Stimulated activated CD4-positive, alpha-beta T cell treated with anti-CD3 and anti-CD28 coated beads, Interleukin-15, amount 100 ng/mL, for 24 hours (primary cell): ENCODE measurements around the gene LDLRAD4.

Experiments
- DNase-seq: peaks from one replicate; pipeline ENCODE4 v3.0.0-alpha.2; 2020

LDLRAD4 gene

DNA sequence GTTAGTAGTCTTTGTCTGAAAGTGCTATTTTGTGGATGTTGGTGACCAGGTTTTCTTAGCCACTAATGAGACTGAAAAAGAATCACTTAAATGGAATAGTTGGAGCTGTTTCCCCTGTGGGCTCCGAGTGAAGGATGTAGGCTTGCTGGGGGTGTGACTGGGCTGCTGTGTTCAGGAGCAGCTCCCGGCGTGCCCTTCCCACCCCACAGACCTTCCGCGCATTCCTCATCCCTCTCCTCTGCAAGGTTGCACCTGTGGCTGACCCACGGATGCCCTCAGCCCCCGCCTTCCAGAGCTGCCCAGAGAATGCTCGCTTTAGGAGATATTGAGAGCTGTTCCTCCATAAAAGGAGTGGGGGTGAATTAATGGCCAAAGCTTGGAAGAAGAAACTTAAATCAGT is 174.3 kb downstream of the LDLRAD4 start:
- DNase-seq = no peak

DNA sequence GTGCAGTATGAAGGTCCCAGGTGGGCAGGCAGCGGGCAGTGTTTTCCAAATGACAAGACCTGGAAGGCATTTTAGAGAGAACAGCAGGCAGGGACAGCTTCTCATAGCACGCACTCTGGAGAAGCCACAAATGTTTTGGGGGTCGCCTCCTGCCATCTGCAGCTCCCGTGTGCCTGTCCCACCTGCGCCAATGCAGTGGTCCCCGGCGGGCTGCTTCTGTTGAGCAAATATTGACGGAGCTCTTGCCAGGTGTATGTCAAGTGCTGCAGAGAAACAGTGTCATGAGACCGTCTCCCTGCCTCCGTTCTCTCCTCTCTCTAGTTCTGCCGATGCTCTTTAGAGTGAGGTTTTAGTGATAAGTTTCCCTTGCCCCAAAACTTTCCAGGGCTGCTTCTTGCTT is 174.8 kb downstream of the LDLRAD4 start:
- no peak for DNase-seq

DNA sequence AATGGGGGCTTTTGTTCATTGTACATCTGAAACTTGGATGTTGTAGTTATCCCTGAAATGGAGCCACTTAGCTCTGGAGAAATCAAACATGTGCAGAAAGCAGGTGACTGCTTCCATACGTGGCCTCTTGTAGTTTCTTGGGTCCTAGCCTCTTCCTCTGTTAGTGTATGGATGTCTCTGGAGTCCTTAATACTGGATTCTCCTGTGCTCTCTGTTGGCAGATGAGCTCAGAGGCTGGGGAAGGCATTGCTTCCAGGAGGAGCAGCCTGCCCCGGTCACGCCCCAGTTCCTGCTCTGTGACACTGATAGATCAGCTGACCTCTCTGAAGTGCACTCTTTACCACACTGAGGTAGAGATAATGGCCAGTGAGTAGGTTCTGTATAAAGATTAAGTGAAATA is 176.2 kb downstream of the LDLRAD4 start:
- no peak for DNase-seq

DNA sequence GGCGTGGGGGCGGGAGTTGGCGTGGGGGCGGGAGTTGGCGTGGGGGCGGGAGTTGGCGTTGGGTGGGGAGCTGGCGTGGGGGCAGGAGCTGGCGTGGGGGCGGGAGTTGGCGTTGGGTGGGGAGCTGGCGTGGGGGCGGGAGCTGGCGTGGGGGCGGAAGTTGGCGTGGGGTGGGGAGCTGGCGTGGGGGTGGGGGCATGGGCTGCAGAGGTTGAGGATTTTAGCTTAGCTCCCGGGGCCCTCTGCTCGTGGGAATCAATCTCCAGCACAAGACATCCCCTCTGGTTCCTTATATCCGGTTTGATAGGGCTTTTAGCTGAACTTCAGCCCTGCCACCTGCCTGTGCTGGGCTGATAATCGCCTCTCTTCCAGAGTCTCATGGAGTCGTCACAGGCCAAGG is 177.0 kb downstream of the LDLRAD4 start:
- DNase-seq = no peak

DNA sequence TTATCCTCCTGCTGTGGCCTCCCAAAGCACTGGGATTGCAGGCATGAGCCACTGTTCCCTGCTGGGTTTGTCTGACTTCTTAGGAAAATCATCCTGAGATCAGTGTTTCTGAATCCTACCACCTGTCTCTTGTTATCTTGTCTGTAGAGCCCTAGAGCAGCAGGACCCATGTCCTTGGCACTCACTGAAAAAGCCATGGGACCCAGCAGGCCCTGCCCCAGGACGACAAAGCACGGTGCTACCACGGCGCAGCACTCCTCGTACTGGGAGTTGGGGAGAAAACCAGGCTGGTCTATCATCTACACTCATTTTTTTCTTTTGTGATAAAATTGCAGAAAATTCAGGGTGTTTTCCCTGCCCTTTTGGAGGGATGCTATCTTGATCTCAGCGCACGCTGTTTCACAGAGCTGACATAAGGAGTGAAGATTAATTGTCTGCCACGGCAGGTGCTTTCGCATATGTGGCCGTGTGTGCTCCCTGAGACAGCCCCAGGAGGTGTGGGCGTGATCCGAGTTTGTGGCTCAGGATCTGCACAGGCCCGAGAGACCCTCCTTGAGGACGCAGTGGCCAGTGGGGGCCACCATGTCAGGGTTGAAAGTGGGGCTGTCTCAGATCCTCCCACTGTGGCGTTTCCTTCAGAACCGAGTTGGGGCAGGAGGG is 179.1 kb downstream of the LDLRAD4 start:
- DNase-seq = no peak

DNA sequence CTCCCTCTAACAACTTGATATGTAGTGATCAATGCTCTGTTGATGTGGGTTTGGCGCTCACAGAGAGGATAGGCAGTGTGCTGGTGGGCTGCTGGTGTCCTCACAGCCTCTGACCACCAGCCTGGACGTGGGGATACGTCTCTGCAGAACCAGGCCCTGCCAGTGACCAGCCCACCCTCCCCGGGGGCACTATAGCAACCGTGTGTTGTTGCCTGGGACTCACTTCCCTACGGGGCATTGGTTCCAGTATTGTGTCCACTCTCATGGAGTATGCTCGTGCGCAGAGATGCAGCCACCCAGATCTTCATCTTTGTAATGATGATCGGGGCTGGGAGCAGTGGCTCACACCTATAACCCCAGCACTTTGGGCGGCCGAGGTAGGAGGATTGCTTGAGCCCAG is 180.1 kb downstream of the LDLRAD4 start:
- no peak for DNase-seq

DNA sequence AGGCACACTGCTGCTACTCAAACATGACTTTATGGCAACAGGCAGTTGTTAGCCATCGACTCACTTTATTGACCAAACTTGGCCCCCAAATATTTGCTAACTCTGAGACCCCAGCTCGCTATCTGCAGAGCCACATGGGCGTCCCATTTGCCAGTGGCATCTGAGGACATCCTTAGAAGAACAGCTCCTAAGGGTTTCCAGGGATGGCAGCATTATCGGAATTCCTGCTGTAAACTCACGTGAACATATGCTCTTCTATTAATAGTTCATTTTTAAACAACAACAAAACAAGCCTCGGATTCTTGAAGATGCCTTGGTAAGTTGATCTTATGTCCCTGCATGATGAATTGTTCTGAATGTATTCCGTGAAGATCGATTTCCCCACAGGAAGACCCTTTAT is 181.0 kb downstream of the LDLRAD4 start:
- DNase-seq = no peak

DNA sequence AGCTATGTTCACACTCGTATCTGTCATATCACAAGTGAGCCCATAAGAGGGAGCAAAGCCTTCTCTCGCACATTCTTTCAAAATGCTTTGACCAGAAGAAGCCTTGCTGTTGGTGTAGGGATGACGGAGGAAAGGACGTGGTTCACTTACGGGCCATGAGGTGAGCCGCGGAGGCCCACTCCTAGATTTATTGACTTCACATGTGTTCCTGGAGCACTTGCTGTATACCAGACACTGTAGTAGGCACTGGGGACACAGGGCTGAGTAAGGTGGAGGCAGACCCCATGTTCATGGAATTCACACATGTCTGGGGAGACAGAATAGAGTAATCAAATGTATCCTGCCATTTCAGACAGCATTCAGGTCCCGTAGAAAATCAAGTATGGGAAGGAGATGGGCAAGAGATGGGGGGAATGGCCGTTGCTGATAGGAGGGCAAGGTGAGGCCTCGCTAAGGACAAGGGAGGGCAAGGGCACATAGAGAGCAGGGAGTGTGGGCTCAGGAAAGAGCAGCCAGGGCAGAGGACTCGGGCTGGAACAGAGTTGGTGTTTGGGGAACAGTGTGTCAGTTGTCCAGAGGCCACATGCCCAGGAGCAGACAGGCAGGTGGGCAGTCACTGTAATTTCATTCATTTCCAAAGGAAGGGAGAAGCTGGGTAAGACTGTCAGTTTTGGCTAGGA is 182.2 kb downstream of the LDLRAD4 start:
- no peak for DNase-seq

DNA sequence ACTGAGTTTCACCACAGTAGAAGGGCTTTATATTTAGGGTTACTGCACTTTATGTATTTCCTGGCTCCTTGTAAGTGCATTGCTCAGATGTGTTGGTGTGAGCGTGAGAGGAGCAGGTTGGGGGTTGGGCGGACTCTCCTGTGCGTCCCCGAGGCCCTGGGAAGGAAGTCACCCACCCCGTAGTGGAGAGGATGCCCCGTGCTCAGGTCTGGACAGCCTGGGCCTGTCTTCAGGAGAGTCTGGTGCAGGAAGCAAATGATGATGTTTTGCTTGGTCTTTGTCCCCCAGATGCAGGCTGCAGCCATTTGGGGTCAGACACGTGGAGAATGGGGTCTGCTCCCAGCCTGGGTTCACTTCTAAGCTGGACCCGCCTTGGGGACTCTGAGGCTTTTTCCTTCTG is 182.8 kb downstream of the LDLRAD4 start:
- DNase-seq = no peak

DNA sequence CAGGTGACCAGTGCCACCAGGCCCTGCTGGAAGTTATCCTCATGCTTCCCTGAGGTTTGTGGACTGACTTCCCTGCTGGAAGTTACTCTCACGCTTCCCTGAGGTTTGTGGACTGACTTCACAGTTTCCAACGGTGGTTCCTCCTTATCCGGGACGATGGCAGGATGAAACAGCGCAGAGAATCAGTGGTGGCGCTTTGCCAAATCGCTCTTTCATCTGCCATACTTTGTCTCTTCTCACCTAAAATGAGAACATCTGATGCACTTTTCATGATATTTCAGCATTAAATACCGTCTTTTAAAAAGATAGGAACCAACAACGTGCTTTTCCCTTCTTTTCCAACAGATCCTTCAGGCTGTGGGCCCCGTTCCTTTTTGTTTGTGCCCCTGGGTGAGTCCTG is 183.3 kb downstream of the LDLRAD4 start:
- DNase-seq = no peak

DNA sequence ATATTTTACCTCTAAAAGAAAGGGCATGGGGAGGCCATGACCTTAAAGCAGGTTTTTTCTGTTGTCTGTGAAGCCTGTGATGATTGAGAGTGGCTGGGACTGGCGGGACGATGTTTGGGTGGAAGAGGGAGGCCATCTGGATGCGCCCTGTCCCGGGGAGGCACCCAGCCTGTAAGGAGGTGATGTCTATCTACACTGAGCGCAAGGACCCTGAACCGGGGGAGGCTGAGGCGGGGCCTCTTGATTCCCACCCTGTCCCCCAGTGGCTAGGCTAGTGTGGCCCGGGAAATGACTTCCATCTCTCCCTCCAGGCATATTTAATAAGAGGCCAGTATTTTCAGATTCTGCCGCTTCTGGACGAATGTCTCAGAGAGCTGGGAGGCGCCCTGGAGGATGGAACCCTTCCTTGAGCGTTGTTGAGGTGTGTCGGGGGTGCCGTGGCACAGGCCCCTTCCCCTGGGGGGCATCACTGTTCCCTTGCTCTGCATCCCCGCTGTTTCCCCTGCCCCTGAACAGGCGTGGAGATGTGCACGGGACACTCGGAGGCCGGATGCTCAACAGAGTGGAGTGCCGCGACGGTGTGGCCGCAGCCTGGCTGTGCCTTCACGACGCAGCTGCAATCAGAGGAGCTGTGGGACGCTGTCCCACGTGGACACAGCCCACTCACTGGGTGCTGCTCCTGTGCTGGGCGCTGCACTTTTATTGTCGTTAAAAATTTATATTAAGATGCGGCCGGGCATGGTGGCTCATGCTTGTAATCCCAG is 185.4 kb downstream of the LDLRAD4 start:
- DNase-seq = no peak

DNA sequence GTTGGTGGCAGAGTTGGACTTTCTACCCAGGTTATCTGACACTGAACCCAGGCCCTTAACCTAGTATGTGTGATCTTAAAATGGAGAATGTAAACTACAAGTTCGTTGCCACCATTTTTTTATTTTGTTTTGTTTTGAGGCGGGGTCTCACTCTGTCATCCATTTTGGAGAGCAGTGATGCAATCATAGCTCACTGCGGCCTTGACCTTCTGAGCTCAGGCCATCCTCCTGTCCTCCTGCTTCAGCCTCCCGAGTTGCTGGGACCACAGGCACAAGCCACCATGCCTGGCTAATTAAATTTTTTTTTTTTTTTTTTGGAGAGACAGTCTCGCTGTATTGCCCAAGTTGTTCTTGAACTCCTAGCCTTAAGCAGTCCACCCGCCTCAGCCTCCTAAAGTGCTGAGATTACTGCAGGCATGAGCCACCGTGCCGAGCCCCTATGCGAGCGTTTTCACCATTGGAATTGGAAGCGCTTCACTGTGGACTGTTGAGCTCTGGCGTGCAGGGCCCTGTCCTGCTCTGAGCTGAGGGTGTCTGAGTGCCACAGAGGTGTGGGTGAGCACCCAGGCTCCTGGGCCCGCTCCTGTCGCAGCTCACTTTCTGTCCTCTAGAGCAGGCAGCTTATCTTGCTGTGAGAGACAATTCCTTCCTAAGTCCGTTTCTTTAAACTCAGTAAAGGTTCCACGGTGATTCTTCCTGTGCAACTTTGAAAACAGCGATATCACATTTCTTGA is 186.9 kb downstream of the LDLRAD4 start:
- DNase-seq = no peak

DNA sequence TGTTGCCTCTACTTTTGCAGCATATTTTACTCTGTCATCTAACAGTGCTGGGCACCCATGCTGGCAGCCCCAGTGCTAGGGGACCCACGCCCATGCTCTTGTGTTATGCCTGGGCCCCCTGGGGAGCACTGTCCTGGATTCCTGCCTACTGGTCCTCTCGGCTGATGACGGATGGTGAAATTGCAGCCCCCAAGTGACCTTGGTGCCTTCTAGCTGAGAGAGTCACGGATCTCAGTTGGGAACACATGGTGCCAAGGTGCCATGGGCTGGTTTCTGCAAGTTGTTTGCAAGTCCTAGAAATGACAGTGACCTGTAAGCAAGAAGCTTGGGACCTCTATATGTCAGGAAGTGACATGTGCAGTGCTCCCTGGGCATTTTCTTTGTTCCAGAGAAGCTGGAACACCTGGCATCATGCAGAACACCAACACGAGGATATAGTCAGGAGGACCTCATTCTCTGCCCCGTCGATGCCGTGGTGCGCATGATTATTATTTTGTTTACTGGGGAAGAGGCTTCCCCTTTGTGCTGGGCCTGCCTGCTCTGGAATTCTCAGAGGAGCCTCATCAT is 187.6 kb downstream of the LDLRAD4 start:
- DNase-seq = no peak

DNA sequence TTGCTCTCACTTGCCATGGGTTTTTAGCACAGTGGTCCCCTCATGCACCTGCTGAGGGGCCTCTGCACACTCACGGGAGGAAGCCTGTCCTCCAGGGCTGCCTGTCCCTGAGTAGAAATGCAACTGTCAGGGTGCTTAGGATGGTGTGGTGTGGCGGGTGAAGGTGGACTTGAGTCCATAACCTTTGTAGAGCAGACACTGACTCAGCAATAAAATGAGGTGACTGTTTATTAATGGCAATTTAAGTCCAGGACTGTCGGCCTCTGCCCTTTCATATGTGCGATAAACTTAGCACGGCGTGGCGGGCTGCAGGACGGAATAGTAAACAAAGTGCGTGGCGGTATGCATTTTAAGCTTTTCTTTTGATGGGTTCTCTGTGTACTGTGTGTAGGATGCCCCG is 188.2 kb downstream of the LDLRAD4 start:
- no peak for DNase-seq

DNA sequence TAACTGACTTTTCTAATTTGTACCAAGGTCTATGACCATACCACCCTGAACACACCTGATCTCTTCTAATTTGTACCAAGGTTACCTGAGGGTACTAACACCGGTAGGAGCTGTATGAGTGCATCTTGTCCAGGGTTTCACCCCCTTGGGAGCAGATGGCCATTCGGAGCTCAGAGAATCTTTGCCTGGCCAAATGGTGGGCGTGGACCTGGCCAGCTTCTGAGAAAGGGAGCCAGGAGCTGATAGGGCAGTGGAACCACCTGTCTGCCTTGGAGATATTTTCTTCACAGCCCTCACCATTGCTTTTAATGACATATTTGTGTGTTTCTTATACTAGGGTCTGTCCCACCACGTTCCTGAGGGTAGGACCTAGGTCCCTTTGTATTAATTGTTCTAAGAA is 188.9 kb downstream of the LDLRAD4 start:
- DNase-seq = no peak

DNA sequence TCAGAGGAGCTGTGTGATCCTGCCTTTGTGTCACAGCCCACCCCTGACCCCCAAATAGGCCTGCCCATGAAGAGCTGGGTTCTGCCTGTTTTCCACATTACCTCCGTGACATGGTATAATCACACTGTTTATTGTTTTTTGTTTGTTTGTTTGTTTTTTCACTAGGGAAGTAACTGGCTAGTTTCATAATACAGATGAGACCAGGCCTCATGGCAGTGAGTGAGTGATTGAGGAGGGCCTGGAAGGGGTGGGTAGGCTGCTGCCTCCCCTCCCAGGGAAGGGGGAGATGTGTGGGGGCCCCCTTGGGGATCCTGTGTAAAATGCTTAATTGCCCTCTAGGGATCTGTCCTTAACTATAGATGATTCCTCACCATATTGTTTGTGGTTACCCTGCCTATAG is 190.5 kb downstream of the LDLRAD4 start:
- no peak for DNase-seq

DNA sequence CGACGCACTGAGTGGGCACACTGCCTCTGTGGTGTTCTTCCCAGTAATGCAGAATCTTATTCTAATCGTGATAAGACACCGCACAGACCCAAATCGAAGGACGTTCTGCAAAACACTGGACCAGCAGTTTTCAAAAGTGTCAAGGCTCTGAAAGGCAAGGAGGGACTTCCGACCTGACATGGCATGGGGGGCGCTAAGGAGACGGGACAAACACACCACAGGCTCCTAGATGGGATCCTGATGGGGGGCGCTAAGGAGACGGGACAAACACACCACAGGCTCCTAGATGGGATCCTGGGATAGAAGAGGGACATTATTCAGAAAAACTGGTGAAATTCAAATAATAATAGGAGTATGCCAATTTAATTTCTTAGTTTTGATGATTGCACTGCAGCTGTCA is 191.4 kb downstream of the LDLRAD4 start:
- DNase-seq = no peak

DNA sequence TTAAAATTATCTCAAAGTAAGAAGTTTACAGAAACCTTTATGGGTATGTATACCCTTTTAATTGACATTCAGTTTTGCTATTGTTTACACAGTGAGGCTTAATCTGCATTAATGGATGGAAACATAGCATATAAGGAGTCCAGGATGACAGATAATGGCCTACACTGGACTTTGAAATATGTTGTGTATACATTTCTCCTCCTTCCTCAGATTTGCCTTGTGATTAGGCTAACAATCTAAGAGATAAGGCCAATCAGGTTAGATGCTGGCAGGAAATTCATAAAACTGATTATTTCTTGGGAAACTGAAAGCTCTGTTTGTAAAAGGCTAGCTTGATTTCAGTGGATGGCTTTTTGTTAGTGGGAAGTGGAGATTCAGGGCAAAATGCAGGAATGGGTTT is 191.9 kb downstream of the LDLRAD4 start:
- DNase-seq = no peak

DNA sequence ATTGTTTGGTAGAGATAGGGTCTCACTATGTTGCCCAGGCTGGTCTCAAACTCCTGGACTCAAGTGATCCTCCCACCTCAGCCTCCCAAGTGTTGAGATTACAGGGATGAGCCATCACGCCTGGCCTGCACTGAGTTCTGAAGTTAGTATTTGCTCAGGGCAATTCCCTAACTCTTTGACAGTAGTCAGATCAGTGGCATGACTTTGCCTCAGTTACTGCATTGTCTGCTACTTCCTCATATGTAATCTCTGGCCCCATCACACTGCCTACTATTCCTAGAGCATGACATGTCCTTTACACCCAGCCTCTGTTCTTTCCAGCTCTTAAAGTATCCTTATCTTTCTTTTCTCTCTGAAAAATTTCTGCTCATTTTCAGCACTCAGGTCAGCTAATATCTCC is 193.5 kb downstream of the LDLRAD4 start:
- no peak for DNase-seq

DNA sequence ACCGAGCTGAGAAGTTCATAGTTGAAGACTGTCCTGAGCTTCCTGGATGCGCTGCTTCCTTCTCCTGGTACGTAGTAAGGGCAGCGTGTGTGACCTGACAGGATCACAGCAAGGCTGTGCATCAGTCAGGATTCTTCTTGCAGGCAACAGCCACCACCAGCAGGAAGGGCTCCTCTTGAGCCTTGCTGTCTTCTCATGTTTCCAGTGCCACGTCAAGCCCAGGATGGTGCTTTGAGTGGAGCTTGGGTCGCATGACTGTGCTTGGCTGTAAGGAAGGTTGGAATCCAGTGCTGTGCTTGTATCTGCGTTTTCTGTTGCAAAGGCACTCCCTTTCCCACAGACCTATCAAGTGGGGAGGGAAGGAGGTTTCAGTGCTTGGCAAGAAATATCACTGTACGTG is 194.3 kb downstream of the LDLRAD4 start:
- DNase-seq = no peak

DNA sequence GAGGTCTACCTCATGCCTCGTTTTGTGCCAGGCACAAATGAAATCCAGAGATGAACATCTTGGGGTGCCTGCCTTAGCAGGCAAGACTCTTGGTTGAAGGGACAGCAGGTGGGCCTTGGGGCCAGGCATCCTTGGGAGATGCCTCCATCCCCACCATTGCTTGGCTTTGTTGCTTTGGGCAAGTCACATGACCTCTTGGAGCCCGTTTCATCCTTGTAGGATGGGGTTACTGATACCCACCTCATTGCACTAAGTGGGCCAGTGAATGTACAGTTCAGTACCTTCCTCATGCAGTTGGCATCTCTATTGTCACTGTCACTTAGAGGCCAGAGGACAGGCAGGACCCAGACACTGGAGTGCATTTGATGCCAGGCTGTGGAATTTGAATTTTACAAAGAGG is 195.5 kb downstream of the LDLRAD4 start:
- DNase-seq = no peak

DNA sequence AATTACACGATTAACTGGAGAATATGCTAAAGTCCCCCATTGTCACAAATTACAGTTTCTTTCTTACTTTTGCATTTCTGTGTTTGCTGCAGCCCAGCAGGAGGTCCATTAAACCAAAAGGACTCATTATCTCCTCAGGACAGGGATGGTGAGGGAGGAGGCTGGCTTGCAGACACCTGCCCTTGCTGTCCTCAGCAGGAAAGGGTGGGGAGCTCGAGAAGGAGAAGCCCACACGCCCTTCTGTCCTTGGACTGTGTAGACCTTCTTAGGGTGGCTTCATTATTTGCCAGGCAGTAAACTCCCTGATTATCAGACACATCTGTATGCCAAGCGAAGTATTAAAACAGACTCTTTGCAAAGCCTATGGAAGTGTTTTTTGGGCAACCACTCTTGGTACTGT is 196.0 kb downstream of the LDLRAD4 start:
- DNase-seq = no peak

DNA sequence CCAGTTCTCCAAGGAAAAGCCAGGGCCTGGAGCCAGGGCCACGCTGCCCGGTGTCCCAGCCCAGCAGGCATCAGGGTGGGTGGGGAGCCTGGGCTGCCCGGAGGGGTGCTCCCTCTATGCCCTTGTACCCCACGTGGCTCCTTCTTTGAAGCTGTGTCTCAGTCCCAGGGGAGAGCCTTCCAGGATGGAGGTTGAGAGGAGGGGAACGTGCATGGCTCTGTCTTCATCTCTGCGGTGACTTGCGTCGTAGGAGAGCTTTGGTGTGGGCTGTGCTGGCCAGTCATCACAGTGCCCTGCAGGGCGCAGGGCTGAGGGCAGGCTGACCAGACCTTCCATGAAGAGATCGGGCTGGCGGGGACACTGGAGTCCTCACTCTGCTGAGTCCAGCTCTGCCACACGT is 197.2 kb downstream of the LDLRAD4 start:
- DNase-seq = no peak
